GDM1 (cell line): ENCODE measurements around the gene MAEA.

Experiments
- DNase-seq: peaks from one replicate; lab custom pipeline; 2025; lab: John Stamatoyannopoulos, UW

The MAEA gene

GRCh38 chr4:1289207-1290164, at the start of gene MAEA:
TSS of gene MAEA (plus strand) at chr4:1289891. CDS start at chr4:1289914, 23 bp downstream.
- DNase-seq = peak; percentile 93

- DNase-seq = no peak
Measured at GRCh38 chr4:1239950-1240307, 49.8 kb upstream of the MAEA start.

GRCh38 chr4:1240721-1241465, 48.8 kb upstream of the MAEA start:
- no peak for DNase-seq

GRCh38 chr4:1241466-1241935, 48.2 kb upstream of the MAEA start:
- no peak for DNase-seq

- no peak for DNase-seq
Measured at GRCh38 chr4:1241936-1242505, 47.7 kb upstream of the MAEA start.

GRCh38 chr4:1242506-1243450, 46.9 kb upstream of the MAEA start:
- no peak for DNase-seq

GRCh38 chr4:1243451-1244080, 46.1 kb upstream of the MAEA start:
- no peak for DNase-seq

GRCh38 chr4:1244081-1244977, 45.4 kb upstream of the MAEA start:
- DNase-seq = no peak

- DNase-seq = no peak
Measured at GRCh38 chr4:1244978-1245471, 44.7 kb upstream of the MAEA start.

GRCh38 chr4:1245481-1246051, 44.1 kb upstream of the MAEA start:
- DNase-seq = no peak

GRCh38 chr4:1246111-1246881, 43.4 kb upstream of the MAEA start:
- DNase-seq = no peak

GRCh38 chr4:1246901-1247863, 42.5 kb upstream of the MAEA start:
- no peak for DNase-seq

GRCh38 chr4:1247864-1248244, 41.8 kb upstream of the MAEA start:
- DNase-seq = no peak

GRCh38 chr4:1248245-1249147, 41.2 kb upstream of the MAEA start, which contains the start of gene CTBP1:
TSS of gene CTBP1 (minus strand) at chr4:1249130. CDS start at chr4:1241331, 7,799 bp downstream.
- peak; percentile 83 for DNase-seq

- peak; percentile 84 for DNase-seq
Measured at GRCh38 chr4:1249148-1249730, 40.5 kb upstream of the MAEA start.
